ENCODE data around the gene UROC1.

- TF ChIP-seq ZNF274 (IDR thresholded peaks at IDR 0.05; ENCODE audit: low read depth, low read length) (no peak), YY1 (IDR thresholded peaks at IDR 0.05; ENCODE audit: insufficient read depth, insufficient read length) (no peak)
Observed at GRCh38 chr3:126558336-126559071, 40.9 kb upstream of the UROC1 start, which contains the start of gene C3orf22.

Data from NT2/D1 (cell line).